ENCODE results near the gene CEACAM18.

- TF ChIP-seq, protein P1, sequence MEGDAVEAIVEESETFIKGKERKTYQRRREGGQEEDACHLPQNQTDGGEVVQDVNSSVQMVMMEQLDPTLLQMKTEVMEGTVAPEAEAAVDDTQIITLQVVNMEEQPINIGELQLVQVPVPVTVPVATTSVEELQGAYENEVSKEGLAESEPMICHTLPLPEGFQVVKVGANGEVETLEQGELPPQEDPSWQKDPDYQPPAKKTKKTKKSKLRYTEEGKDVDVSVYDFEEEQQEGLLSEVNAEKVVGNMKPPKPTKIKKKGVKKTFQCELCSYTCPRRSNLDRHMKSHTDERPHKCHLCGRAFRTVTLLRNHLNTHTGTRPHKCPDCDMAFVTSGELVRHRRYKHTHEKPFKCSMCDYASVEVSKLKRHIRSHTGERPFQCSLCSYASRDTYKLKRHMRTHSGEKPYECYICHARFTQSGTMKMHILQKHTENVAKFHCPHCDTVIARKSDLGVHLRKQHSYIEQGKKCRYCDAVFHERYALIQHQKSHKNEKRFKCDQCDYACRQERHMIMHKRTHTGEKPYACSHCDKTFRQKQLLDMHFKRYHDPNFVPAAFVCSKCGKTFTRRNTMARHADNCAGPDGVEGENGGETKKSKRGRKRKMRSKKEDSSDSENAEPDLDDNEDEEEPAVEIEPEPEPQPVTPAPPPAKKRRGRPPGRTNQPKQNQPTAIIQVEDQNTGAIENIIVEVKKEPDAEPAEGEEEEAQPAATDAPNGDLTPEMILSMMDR (tag by site-specific recombination; IDR thresholded peaks at IDR 0.05): no peak
- no peak for TF ChIP-seq ZBTB49 (tag by site-specific recombination; IDR thresholded peaks at IDR 0.05; ENCODE audit: low read depth)
- TF ChIP-seq, protein P2, sequence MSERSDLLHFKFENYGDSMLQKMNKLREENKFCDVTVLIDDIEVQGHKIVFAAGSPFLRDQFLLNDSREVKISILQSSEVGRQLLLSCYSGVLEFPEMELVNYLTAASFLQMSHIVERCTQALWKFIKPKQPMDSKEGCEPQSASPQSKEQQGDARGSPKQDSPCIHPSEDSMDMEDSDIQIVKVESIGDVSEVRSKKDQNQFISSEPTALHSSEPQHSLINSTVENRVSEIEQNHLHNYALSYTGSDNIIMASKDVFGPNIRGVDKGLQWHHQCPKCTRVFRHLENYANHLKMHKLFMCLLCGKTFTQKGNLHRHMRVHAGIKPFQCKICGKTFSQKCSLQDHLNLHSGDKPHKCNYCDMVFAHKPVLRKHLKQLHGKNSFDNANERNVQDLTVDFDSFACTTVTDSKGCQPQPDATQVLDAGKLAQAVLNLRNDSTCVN (tag by site-specific recombination; optimal IDR thresholded peaks at IDR 0.05): no peak
- TF ChIP-seq ZNF629 (tag by site-specific recombination; IDR thresholded peaks at IDR 0.05): no peak
- no peak for TF ChIP-seq HOXA7 (CRISPR knock-in tag; IDR thresholded peaks at IDR 0.05; ENCODE audit: borderline replicate concordance)
Measured at GRCh38 chr19:51490676-51491075, 12.3 kb downstream of the CEACAM18 start.
